Keratinocyte (primary cell): ENCODE results near the gene DRD1. TPM values are rescaled to one million over a fixed set of nuclear protein-coding genes. Genes with fewer than 3 reads are reported as not detected.

Experiments
- DNase-seq: peaks from one replicate; pipeline ENCODE4 v3.0.0-alpha.2; 2011; ENCODE audit warnings: low read depth, missing footprints, low spot score
- FAIRE-seq: peaks from 2 replicates; lab custom pipeline; 2011; peaks lifted over from hg19 to GRCh38; lab: Jason Lieb, UNC
- H2AFZ ChIP-seq: 2 replicates; pipeline ENCODE4 v1.6.0; 2012; ENCODE audit warnings: low read length, control low read depth, inconsistent platforms; ENCODE audit not compliant: control insufficient read depth
- H3K27ac ChIP-seq: 2 replicates; pipeline ENCODE4 v1.5.1; 2011; ENCODE audit warnings: low read length; ENCODE audit not compliant: control insufficient read depth, insufficient read depth
- H3K27me3 ChIP-seq: 3 replicates; pipeline ENCODE4 v1.6.0; 2011; ENCODE audit warnings: low read length; ENCODE audit not compliant: control insufficient read depth, insufficient read depth; ENCODE audit errors: extremely low read depth
- H3K36me3 ChIP-seq, 2 experiments: 2 replicates in 1 of 2; 3 replicates in 1 of 2; pipeline ENCODE4 v1.5.1; 2011; ENCODE audit warnings: low read length in 2 of 2, mild to moderate bottlenecking in 1 of 2; ENCODE audit not compliant: control insufficient read depth in 2 of 2, insufficient read depth in 2 of 2; ENCODE audit errors: extremely low read depth in 1 of 2
- H3K4me1 ChIP-seq: 3 replicates; pipeline ENCODE4 v1.5.1; 2011; ENCODE audit warnings: low read length; ENCODE audit not compliant: control insufficient read depth, insufficient read depth; ENCODE audit errors: extremely low read depth
- H3K4me2 ChIP-seq: 3 replicates; pipeline ENCODE4 v1.6.0; 2011; ENCODE audit warnings: low read depth, low read length; ENCODE audit not compliant: control insufficient read depth, insufficient read depth; ENCODE audit errors: extremely low read depth
- H3K4me3 ChIP-seq, 3 experiments: fragments of 200-600 bp in 1 of 3; sonication (generic) in 1 of 3; 2 replicates in 2 of 3; 3 replicates in 1 of 3; pipeline ENCODE4 v1.5.1; 2011 to 2016; ENCODE audit warnings: low read length in 3 of 3, mild to moderate bottlenecking in 3 of 3, control low read depth in 2 of 3, inconsistent platforms in 1 of 3, low read depth in 1 of 3, mixed read lengths in 1 of 3, mixed run types in 1 of 3, moderate library complexity in 1 of 3; ENCODE audit not compliant: control insufficient read depth in 2 of 3, insufficient read depth in 2 of 3; ENCODE audit errors: extremely low read depth in 1 of 3
- H3K79me2 ChIP-seq: 2 replicates; pipeline ENCODE4 v1.6.0; 2012; ENCODE audit warnings: low read length; ENCODE audit not compliant: control insufficient read depth, insufficient read depth
- H3K9ac ChIP-seq: 3 replicates; pipeline ENCODE4 v1.6.0; 2011; ENCODE audit warnings: low read length; ENCODE audit not compliant: control insufficient read depth, insufficient read depth; ENCODE audit errors: extremely low read depth
- H3K9me1 ChIP-seq: 3 replicates; pipeline ENCODE4 v1.6.0; 2011; ENCODE audit warnings: low read length; ENCODE audit not compliant: control insufficient read depth, insufficient read depth; ENCODE audit errors: extremely low read depth
- H3K9me3 ChIP-seq: 2 replicates; pipeline ENCODE4 v1.5.1; 2012; ENCODE audit warnings: low read depth, low read length; ENCODE audit not compliant: control insufficient read depth
- H4K20me1 ChIP-seq: 3 replicates; pipeline ENCODE4 v1.6.0; 2011; ENCODE audit warnings: low read length; ENCODE audit not compliant: control insufficient read depth, insufficient read depth; ENCODE audit errors: extremely low read depth
- EZH2 ChIP-seq: IDR thresholded peaks from one replicate; pipeline ENCODE4 v1.6.1; 2012; ENCODE audit warnings: inconsistent platforms, mild to moderate bottlenecking, low read length, moderate library complexity
- dilution Hi-C: fragments of 300-500 bp; cut with MboI; formaldehyde crosslinking; loops from one replicate; pipeline ENCODE4 v1.7.0; 2020; ENCODE audit warnings: low sequenced_read_pairs; ENCODE audit not compliant: extremely low pct_ligation_motif_present
- polyA plus RNA-seq, 5 experiments: library from polyadenylated mRNA; depleted of rRNA in 3 of 5; stranded (reverse) in 3 of 5; stranded (forward) in 1 of 5; unstranded in 1 of 5; fragments of >200 nt; gene quantifications; 1 replicate in 1 of 5; 2 replicates in 3 of 5; 3 replicates in 1 of 5; pipeline versions ENCODE4 v1.2.1 to v1.2.3, GENCODE V29; 2011 to 2012; ENCODE audit warnings: missing spikeins in 2 of 5, low read depth in 1 of 5, low replicate concordance in 1 of 5
- TF ChIP-seq, protein P1 (sequence below), 3 experiments: IDR thresholded peaks in 1 of 3; conservative IDR thresholded peaks in 1 of 3; optimal IDR thresholded peaks in 1 of 3; 2 replicates in 2 of 3; 3 replicates in 1 of 3; pipeline versions ENCODE3 to v1.5.1; 2011; ENCODE audit warnings: low read length in 3 of 3, mild to moderate bottlenecking in 3 of 3, moderate library complexity in 2 of 3, control low read depth in 1 of 3, inconsistent platforms in 1 of 3; ENCODE audit not compliant: insufficient read depth in 2 of 3; ENCODE audit errors: extremely low read depth in 1 of 3

The DRD1 gene
- polyA plus RNA-seq, 1 donor (not counting 4 experiments of a cell fraction or from before 2014, with no cell fraction given), result not detected

GRCh38 chr5:175478008-175478383, 34.0 kb upstream of the DRD1 start:
- FAIRE-seq (no peak), DNase-seq (no peak)
- H3K79me2 ChIP-seq, result peaks cover 43% of the 10 kb centered on the region
- no peaks in the 10 kb centered on the region for H4K20me1 ChIP-seq
- peaks cover 1 to 8% of the 10 kb centered on the region in 2 experiments for H3K36me3 ChIP-seq
- no peaks in the 10 kb centered on the region for H3K9me3 ChIP-seq
- H3K9me1 ChIP-seq, result no peaks in the 10 kb centered on the region
- H2AFZ ChIP-seq, result peak overlapping the region; percentile 87
- H3K9ac ChIP-seq, result peak overlapping the region; percentile 93
- TF ChIP-seq, protein P1, sequence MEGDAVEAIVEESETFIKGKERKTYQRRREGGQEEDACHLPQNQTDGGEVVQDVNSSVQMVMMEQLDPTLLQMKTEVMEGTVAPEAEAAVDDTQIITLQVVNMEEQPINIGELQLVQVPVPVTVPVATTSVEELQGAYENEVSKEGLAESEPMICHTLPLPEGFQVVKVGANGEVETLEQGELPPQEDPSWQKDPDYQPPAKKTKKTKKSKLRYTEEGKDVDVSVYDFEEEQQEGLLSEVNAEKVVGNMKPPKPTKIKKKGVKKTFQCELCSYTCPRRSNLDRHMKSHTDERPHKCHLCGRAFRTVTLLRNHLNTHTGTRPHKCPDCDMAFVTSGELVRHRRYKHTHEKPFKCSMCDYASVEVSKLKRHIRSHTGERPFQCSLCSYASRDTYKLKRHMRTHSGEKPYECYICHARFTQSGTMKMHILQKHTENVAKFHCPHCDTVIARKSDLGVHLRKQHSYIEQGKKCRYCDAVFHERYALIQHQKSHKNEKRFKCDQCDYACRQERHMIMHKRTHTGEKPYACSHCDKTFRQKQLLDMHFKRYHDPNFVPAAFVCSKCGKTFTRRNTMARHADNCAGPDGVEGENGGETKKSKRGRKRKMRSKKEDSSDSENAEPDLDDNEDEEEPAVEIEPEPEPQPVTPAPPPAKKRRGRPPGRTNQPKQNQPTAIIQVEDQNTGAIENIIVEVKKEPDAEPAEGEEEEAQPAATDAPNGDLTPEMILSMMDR (optimal IDR thresholded peaks at IDR 0.05 in 1 of 3, IDR thresholded peaks at IDR 0.05 in 1 of 3, conservative IDR thresholded peaks at IDR 0.05 in 1 of 3; ENCODE audit: extremely low read depth in 1 of 3, insufficient read depth in 2 of 3, low read length in 3 of 3), result no peak
- no peak for TF ChIP-seq EZH2
- H3K27me3 ChIP-seq, result no peaks in the 10 kb centered on the region
- H3K4me1 ChIP-seq, result peaks cover 28% of the 10 kb centered on the region
- peak overlapping the region; percentile 98 for H3K4me2 ChIP-seq
- H3K27ac ChIP-seq, result no peak overlapping the region
- H3K4me3 ChIP-seq, result peak overlapping the region; percentile 71 to 98 (median 80)
- dilution Hi-C loops, result no loop called here

GRCh38 chr5:175477440-175477839, 33.5 kb upstream of the DRD1 start:
- H3K79me2 ChIP-seq, result peaks cover 37% of the 10 kb centered on the region
- H3K4me2 ChIP-seq, result no peak overlapping the region
- FAIRE-seq (no peak), DNase-seq (no peak)
- no peak overlapping the region for H2AFZ ChIP-seq
- no peak overlapping the region for H3K4me3 ChIP-seq
- dilution Hi-C loops, result no loop called here
- H3K9me1 ChIP-seq, result no peaks in the 10 kb centered on the region
- no peak overlapping the region for H3K27ac ChIP-seq
- H4K20me1 ChIP-seq, result no peaks in the 10 kb centered on the region
- H3K36me3 ChIP-seq, result peaks cover 1 to 8% of the 10 kb centered on the region in 2 experiments
- no peak overlapping the region for H3K9ac ChIP-seq
- peaks cover 28% of the 10 kb centered on the region for H3K4me1 ChIP-seq
- TF ChIP-seq, protein P1 (optimal IDR thresholded peaks at IDR 0.05 in 1 of 3, IDR thresholded peaks at IDR 0.05 in 1 of 3, conservative IDR thresholded peaks at IDR 0.05 in 1 of 3; ENCODE audit: extremely low read depth in 1 of 3, insufficient read depth in 2 of 3, low read length in 3 of 3), result no peak
- no peak for TF ChIP-seq EZH2
- H3K27me3 ChIP-seq, result no peaks in the 10 kb centered on the region
- no peaks in the 10 kb centered on the region for H3K9me3 ChIP-seq
